Natural killer cell (primary cell): ENCODE results near the gene FCER1G. TPM values are rescaled to one million over a fixed set of nuclear protein-coding genes. Genes with fewer than 3 reads are reported as not detected.
A peak's percentile ranks its signal among the peaks of the same experiment; 100 is the strongest.

Experiments
- ATAC-seq, 3 donors: fragments of 150-1000 bp in 2 of 3; fragments of 200-7000 bp in 1 of 3; cut with Tn5 transposase; 1 replicate in 1 of 3; 2 replicates in 2 of 3; pipeline ENCODE4 v1.10.0; 2021; ENCODE audit warnings: mild to moderate bottlenecking in 2 of 3, moderate library complexity in 2 of 3
- DNase-seq, 2 donors: peaks; one replicate each; pipeline versions ENCODE4 v3.0.0 to v3.0.0-alpha.2; 2013 to 2021; ENCODE audit warnings: mixed read lengths in 1 of 2
- H3K27ac ChIP-seq: one replicate; pipeline ENCODE4 v1.5.1; 2013; ENCODE audit warnings: mild to moderate bottlenecking, low read length
- H3K27me3 ChIP-seq: one replicate; pipeline ENCODE4 v1.6.1; 2013; ENCODE audit warnings: low read length; ENCODE audit not compliant: control insufficient read depth, insufficient read depth
- H3K36me3 ChIP-seq: one replicate; pipeline ENCODE4 v1.6.1; 2013; ENCODE audit warnings: low read length; ENCODE audit not compliant: control insufficient read depth, insufficient read depth
- H3K4me1 ChIP-seq: one replicate; pipeline ENCODE4 v1.6.1; 2013; ENCODE audit warnings: low read length; ENCODE audit not compliant: control insufficient read depth, insufficient read depth
- H3K4me3 ChIP-seq: one replicate; pipeline ENCODE4 v1.5.1; 2013; ENCODE audit warnings: low read length
- H3K9me3 ChIP-seq: one replicate; pipeline ENCODE4 v1.6.1; 2013; ENCODE audit warnings: low read length; ENCODE audit not compliant: control insufficient read depth, insufficient read depth
- H3K27ac Mint-ChIP-seq, 2 donors: one replicate each; pipeline ENCODE4 v1.8.0; 2022; ENCODE audit warnings: mild to moderate bottlenecking in 2 of 2, mixed read lengths in 2 of 2, moderate library complexity in 1 of 2
- H3K27me3 Mint-ChIP-seq, 2 donors: one replicate each; pipeline ENCODE4 v1.8.0; 2022; ENCODE audit warnings: low read depth in 2 of 2, mixed read lengths in 2 of 2
- H3K36me3 Mint-ChIP-seq: one replicate; pipeline ENCODE4 v1.8.0; 2022; ENCODE audit warnings: mixed read lengths
- H3K4me1 Mint-ChIP-seq, 2 donors: one replicate each; pipeline ENCODE4 v1.8.0; 2022; ENCODE audit warnings: mixed read lengths in 2 of 2
- H3K4me3 Mint-ChIP-seq: one replicate; pipeline ENCODE4 v1.8.0; 2022; ENCODE audit warnings: mild to moderate bottlenecking, moderate library complexity, mixed read lengths
- H3K9me3 Mint-ChIP-seq, 2 donors: one replicate each; pipeline ENCODE4 v1.8.0; 2022; ENCODE audit warnings: mixed read lengths in 2 of 2
- WGBS: methylation state at CpG from one replicate; pipeline ENCODE4 v1.1.7; 2013; ENCODE audit warnings: missing lambda C conversion rate; ENCODE audit not compliant: insufficient coverage; 5-methylcytosine and 5-hydroxymethylcytosine counted together
- intact Hi-C: fragments of 100-400 bp; cut with micrococcal nuclease; formaldehyde crosslinking; loops from one replicate; pipeline ENCODE4 v1.14.2; 2022
- total RNA-seq, 4 donors: library from RNA; stranded (reverse); fragments of 120-200 nt in 1 of 4; gene quantifications; one replicate each; pipeline versions ENCODE4 v1.2.3 to v1.2.4, GENCODE V29; 2013 to 2022
- TF ChIP-seq, protein P1 (sequence below): fragments of 200-600 bp; IDR thresholded peaks from one replicate; pipeline ENCODE4 v1.8.0; 2022; ENCODE audit warnings: antibody characterized with exemption

FCER1G gene
- total RNA-seq, 3 donors from 2014 or later (not counting 1 experiment from before 2014, with no cell fraction given) = 226 to 281 (median 259) TPM

DNA sequence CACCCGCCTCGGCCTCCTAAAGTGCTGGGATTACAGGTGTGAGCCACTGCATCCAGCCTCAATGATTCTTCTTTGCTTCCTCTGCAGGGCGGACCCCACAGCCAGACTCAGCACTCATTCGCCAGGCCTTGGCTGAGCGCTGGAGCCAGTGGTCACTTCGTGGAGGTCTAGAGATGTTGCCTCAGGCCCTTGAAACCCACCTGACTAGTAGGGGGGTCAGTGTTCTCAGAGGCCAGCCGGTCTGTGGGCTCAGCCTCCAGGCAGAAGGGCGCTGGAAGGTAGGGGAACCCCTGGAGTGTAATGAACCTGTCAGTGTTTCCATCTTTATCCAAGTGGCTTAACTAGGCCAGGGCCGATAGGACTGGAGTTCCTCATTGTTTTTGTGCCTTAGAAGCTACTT lies 46.2 kb upstream of the FCER1G start:
- no peaks in the 10 kb centered on the region for H3K27me3 Mint-ChIP-seq
- no peak overlapping the region for H3K27ac Mint-ChIP-seq
- no peak overlapping the region for H3K4me3 ChIP-seq
- peaks cover 26% of the 10 kb centered on the region for H3K4me1 ChIP-seq
- H3K9me3 Mint-ChIP-seq = no peaks in the 10 kb centered on the region
- WGBS = 98% methylated on average over 9 of the region's 9 CpGs
- no peak overlapping the region for H3K27ac ChIP-seq
- intact Hi-C loops = loop anchor here (5.0 kb wide), 1 partner anchor 33 kb away; the partner anchor contains the start of gene NDUFS2
- peaks cover 48% of the 10 kb centered on the region for H3K36me3 ChIP-seq
- no peak for ATAC-seq
- H3K36me3 Mint-ChIP-seq = peaks cover 21% of the 10 kb centered on the region
- H3K27me3 ChIP-seq = no peaks in the 10 kb centered on the region
- TF ChIP-seq, protein P1, sequence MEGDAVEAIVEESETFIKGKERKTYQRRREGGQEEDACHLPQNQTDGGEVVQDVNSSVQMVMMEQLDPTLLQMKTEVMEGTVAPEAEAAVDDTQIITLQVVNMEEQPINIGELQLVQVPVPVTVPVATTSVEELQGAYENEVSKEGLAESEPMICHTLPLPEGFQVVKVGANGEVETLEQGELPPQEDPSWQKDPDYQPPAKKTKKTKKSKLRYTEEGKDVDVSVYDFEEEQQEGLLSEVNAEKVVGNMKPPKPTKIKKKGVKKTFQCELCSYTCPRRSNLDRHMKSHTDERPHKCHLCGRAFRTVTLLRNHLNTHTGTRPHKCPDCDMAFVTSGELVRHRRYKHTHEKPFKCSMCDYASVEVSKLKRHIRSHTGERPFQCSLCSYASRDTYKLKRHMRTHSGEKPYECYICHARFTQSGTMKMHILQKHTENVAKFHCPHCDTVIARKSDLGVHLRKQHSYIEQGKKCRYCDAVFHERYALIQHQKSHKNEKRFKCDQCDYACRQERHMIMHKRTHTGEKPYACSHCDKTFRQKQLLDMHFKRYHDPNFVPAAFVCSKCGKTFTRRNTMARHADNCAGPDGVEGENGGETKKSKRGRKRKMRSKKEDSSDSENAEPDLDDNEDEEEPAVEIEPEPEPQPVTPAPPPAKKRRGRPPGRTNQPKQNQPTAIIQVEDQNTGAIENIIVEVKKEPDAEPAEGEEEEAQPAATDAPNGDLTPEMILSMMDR = no peak
- no peak overlapping the region for H3K4me3 Mint-ChIP-seq
- H3K4me1 Mint-ChIP-seq = peaks cover 34 to 54% of the 10 kb centered on the region in 2 donors
- no peaks in the 10 kb centered on the region for H3K9me3 ChIP-seq
- DNase-seq = no peak

DNA sequence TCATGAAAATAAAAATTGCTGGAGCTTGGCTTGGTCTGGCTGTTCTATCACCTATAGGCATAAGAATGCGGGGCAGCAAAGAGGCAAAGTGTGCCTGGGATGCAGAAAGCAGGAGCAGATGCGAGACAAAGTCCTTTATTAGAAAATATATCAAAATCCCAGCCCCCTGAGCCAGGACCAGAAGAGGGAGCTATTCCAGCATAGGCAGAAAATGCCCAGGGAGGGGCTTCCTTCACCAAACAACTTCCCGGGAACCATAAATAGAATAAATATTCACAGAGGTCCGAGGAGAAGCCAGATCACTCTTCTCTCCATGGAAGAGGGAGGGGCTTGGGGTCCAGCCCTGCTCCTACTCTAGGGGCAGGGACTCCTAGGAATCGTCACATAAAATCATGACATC lies 43.9 kb upstream of the FCER1G start:
- Mint-ChIP-seq H3K4me1 (peaks cover 39 to 59% of the 10 kb centered on the region in 2 donors), H3K36me3 (peaks cover 29% of the 10 kb centered on the region), H3K27me3 (no peaks in the 10 kb centered on the region), H3K4me3 (no peak overlapping the region), H3K27ac (peak overlapping the region; percentile 48 to 73), H3K9me3 (no peaks in the 10 kb centered on the region)
- peaks cover 24% of the 10 kb centered on the region for H3K4me1 ChIP-seq
- no peaks in the 10 kb centered on the region for H3K9me3 ChIP-seq
- no peak for ATAC-seq
- no peak overlapping the region for H3K4me3 ChIP-seq
- no peaks in the 10 kb centered on the region for H3K27me3 ChIP-seq
- no peak overlapping the region for H3K27ac ChIP-seq
- TF ChIP-seq, protein P1 = no peak
- no peak for DNase-seq
- intact Hi-C loops = no loop called here
- peaks cover 61% of the 10 kb centered on the region for H3K36me3 ChIP-seq
- WGBS = 100% methylated on average over 3 of the region's 5 CpGs

DNA sequence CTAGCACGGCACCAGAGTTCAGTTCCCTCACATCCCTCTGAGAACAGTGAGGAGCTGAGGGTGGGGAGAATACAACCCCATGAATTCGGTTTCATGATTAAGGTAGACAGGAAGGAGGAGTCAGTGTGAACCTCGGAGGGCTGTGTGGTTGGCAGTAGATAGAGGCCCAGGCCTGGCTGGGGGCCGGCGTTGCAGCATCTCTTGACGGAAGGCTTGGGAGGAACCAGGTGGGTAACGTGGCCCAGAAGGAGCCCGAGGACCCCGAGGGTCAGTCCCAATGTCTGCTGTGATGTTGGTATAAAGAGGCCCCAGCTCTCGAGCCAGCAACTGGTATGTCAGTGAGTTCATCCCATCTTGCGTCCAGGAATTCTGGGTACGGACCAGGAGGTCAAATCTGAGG lies 43.4 kb upstream of the FCER1G start:
- DNase-seq (no peak), ATAC-seq (no peak)
- WGBS = 86% methylated on average over 12 of the region's 12 CpGs
- H3K27ac Mint-ChIP-seq = peak overlapping the region; percentile 48 to 73
- Histone ChIP-seq H3K4me3 (no peak overlapping the region), H3K27ac (no peak overlapping the region), H3K27me3 (no peaks in the 10 kb centered on the region), H3K4me1 (peaks cover 25% of the 10 kb centered on the region), H3K36me3 (peaks cover 61% of the 10 kb centered on the region), H3K9me3 (no peaks in the 10 kb centered on the region)
- TF ChIP-seq, protein P1 = no peak
- H3K4me1 Mint-ChIP-seq = peaks cover 39 to 60% of the 10 kb centered on the region in 2 donors
- H3K9me3 Mint-ChIP-seq = no peaks in the 10 kb centered on the region
- intact Hi-C loops = no loop called here
- no peaks in the 10 kb centered on the region for H3K27me3 Mint-ChIP-seq
- H3K36me3 Mint-ChIP-seq = peaks cover 29% of the 10 kb centered on the region
- H3K4me3 Mint-ChIP-seq = no peak overlapping the region

DNA sequence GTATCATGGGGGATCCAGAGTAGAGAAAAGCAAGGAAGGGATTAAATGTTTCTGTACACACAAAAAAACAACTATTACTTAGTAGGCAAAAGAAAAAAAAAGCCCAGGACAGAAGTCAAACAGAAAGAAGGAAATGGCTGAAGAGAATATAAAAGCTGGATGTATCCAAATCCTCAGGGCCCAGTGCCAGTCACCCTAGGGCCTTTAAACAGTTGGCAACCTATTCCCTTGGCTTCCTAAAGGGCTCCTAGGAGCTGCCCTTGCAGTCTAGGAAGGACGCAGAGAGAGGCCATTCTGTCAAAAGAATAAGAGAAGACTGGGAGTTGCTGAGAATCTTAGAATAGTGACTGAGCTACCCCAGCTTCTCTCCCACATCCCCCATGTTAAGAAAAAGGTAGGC lies 42.7 kb upstream of the FCER1G start:
- Mint-ChIP-seq H3K9me3 (no peaks in the 10 kb centered on the region), H3K27ac (peak overlapping the region; percentile 63 to 73), H3K27me3 (no peaks in the 10 kb centered on the region), H3K4me3 (no peak overlapping the region), H3K4me1 (peaks cover 40 to 60% of the 10 kb centered on the region in 2 donors), H3K36me3 (peaks cover 29% of the 10 kb centered on the region)
- Histone ChIP-seq H3K27me3 (no peaks in the 10 kb centered on the region), H3K9me3 (no peaks in the 10 kb centered on the region), H3K36me3 (peaks cover 61% of the 10 kb centered on the region), H3K4me1 (peaks cover 21% of the 10 kb centered on the region), H3K27ac (no peak overlapping the region), H3K4me3 (no peak overlapping the region)
- WGBS = 78% methylated on average over 1 of the region's 1 CpG
- TF ChIP-seq, protein P1 = no peak
- DNase-seq (no peak), ATAC-seq (no peak)
- intact Hi-C loops = no loop called here
